NCI-H2029 (cell line): Measurements from ENCODE around the gene BTN3A1.

Experiments
- DNase-seq: peaks from one replicate; lab custom pipeline; 2025; lab: John Stamatoyannopoulos, UW

Gene BTN3A1

DNA sequence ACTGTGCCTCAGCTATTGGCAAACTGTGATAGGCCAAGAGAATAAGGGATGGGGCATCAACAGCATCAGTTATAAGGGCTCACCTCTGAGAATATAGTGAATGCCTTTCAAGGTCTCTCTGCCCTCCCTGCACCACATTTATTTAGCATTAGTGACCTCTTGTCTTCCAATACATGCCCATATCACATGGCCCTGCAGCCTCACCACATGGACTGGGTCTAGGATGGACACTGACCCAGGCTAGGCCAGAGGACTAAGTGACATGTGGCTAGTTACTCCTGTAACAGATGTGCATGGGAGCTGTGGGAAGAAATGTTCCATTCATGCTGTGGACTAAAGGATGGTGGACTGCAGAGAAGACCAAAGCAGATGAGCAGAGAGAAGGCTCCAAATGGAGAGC is 22.3 kb upstream of the BTN3A1 start:
- DNase-seq: no peak

- DNase-seq: no peak
Observed at GRCh38 chr6:26380256-26380655, 21.8 kb upstream of the BTN3A1 start.

GRCh38 chr6:26382121-26382520 is 20.0 kb upstream of the BTN3A1 start:
- no peak for DNase-seq

DNA sequence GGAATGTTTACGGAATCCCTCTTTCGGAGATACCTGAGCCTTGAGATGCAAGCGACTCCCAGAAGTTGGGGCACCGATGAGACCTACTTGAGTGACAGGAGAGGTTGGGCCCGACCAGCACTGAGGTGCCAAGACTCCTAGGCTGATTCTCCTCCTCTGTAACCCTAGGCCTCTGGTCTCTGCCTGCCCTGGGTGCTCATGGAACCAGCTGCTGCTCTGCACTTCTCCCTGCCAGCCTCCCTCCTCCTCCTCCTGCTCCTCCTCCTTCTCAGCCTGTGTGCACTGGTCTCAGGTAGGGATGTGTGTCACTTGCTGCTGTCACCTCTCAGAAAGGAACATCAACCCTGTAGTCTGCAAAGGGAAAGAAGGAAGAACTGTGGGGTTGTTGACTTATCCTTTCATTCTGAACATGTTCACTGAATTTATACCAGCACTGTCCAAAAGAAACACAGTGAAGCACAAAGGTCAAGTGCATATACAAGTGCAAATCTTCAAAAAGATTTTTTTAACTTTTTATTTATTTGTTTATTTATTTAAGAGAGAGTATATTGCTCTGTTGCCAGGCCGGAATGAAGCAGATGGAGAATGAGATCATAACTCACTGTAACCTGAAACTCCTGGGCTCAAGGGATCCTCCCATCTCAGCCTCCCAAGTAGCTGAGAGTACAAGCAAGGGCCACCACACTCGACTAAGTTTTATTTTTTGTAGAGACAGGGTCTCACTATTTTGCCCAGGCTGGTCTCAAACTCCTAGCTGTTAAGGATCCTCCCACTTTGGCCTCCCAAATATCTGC is 18.3 kb upstream of the BTN3A1 start:
- peak; percentile 75 for DNase-seq

DNA sequence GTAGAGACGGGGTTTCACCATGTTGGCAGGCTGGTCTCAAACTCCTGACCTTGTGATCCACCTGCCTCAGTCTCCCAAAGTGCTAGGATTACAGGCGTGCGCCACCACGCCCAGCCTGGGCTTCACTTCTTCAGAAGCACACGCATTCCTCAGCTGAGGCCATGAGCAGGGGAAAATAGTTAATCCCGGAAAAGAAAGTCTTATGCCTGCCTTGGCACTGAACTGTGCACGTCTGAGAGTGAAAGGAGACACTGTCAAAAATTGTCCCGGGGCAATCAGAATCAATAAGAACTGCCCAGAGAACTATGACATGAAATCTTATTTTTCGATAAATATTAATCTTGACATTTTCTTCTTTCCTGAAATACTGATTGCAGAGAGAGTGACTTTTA is 16.3 kb upstream of the BTN3A1 start:
- DNase-seq: no peak

DNA sequence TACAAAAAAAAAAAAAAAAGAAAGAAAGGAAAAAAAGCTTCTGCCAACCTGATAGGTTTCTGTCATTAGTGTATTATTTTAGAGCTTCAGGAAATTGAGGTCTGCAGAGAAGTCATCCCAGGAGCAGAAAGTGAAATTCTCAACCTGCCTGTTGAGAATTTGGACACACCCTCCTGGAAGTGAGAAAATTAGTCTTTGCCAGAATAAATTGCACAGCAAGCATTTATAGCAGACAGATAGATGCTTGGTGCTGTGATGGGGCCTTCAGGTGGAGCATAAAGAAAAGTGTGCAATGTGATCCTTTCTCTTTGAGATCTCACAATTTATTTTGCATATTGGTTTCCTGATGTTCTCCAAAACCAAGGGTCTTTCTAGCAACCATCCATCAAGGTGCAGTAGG is 14.5 kb upstream of the BTN3A1 start:
- no peak for DNase-seq

- DNase-seq: no peak
Observed at GRCh38 chr6:26388014-26388413, 14.1 kb upstream of the BTN3A1 start.

GRCh38 chr6:26388441-26388840 is 13.6 kb upstream of the BTN3A1 start:
- no peak for DNase-seq

DNA sequence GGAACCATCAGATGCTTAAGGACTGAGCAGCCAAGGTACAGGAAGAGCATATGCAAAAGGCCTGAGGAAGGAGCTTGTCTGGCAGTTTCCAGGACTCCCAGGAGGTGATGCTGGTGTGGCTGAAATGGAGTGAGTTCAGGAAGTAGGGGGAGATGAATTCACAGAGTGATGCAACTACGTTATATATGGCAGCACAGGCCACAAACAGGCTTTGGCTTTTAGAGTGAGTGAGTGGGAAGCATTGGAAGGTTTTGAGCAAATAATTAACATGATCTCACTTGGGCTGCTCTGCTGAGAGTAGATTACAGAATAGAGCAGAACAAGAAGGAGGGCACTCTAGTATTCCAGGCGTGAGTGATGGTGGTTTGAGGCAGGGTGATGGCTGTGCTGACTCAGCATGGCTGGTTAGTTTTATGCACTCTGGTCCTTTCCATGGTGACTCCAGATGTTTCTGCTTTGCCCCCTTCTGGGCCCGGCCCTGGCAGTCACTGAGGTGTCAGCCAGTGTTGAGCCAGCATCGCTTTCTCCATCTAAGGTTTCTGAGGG is 12.7 kb upstream of the BTN3A1 start:
- DNase-seq: no peak

- no peak for DNase-seq
Observed at GRCh38 chr6:26390531-26390930, 11.5 kb upstream of the BTN3A1 start.

DNA sequence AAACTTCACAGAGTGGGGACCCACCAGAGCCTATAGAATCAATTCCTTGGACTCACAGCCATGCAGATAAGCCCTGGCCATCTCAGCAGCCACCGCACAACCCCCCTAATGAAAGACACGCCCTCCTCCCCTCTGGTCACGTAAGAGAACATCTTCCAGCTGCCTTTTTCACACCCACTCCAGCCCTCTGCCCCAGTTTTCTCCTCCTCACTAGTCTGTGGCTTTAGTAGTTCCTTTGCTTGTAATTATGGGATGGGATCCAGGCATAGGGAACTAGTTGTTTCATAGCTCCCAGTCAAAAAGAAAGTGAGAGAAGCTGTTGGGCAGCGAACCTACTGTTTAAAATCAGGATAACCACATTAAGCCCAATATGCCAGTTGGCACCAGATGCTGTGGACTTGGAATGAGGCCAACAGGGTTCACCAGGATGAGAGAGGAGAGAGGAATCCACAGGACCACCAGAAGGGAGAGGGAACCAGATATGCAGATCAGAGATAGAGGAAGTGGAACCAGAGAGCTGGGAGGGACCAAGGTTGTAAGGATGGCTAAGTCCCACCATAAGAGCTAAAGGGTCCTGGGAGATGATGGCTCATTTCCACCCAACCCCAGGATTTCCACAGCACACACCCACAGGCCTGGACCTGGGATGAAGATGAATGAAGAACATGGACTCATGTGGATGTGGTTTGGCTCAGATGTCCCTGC is 9.0 kb upstream of the BTN3A1 start:
- no peak for DNase-seq

DNA sequence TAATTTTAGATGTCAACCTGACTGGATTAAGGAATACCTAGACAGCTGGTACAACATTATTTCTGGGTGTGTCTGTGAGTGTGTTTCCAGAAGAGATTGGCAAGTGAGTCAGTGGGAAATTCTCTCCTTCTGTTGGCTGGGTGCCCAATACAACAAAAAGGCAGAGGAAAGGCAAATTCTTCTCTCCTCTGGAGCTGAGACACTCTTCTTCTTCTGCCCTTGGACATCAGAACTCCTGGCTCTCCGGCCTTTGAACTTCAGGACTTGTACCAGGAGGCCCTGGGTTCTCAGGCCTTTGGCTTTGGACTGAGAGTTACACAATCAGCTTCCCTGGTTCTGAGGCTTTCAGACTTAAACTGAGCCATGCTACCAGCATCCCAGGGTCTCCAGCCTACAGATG is 7.8 kb upstream of the BTN3A1 start:
- DNase-seq: no peak

- DNase-seq: no peak
Observed at GRCh38 chr6:26398555-26398954, 3.5 kb upstream of the BTN3A1 start.

GRCh38 chr6:26400626-26401025 is 1.4 kb upstream of the BTN3A1 start:
- no peak for DNase-seq

DNA sequence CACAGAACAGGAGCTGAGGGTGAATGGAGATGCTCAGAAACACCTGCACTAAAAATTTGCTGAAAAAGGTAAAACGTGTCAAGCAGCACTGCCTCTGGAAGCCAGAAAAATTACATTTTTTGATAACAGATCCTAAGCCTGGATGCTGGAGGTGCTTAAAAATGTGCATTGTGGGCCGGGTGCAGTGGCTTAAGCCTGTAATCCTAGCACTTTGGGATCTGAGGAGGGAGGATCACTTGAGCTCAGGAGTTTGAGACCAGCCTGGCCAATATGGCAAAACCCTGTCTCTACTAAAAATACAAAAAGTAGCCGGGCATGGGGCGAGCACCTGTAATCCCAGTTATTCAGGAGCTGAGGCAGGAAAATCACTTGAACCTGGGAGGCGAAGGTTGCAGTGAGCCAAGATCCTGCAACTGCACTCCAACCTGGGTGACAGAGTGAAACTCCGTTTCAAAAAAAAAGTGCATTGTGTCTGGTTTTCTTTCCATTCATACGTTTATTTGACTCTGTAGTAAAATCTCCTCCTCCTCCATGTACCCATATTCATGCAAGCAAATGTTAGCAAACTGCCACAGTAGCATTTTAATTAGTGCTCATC is 587 bp upstream of the BTN3A1 start:
- DNase-seq: no peak

- DNase-seq: no peak
Observed at GRCh38 chr6:26403893-26404292, 1.8 kb downstream of the BTN3A1 start.

DNA sequence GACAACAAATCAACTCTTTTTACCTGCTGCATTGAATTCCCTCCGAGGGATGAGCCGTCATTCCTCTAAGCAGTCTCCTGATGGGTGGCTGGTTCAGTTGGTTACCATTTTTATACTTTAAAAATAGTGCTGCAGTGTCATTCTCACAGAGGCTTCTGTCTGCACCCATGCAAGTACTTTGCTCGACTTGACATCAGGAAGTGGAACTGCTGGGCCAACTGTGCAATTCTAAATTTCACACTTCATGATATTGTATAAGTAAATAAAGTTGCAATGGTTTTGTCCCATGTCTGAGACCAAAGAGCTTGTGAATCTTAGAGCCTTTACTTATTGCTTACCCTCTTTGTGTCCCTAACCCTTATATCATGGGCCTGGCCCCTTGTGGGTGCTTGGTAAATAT is 2.5 kb downstream of the BTN3A1 start:
- no peak for DNase-seq

DNA sequence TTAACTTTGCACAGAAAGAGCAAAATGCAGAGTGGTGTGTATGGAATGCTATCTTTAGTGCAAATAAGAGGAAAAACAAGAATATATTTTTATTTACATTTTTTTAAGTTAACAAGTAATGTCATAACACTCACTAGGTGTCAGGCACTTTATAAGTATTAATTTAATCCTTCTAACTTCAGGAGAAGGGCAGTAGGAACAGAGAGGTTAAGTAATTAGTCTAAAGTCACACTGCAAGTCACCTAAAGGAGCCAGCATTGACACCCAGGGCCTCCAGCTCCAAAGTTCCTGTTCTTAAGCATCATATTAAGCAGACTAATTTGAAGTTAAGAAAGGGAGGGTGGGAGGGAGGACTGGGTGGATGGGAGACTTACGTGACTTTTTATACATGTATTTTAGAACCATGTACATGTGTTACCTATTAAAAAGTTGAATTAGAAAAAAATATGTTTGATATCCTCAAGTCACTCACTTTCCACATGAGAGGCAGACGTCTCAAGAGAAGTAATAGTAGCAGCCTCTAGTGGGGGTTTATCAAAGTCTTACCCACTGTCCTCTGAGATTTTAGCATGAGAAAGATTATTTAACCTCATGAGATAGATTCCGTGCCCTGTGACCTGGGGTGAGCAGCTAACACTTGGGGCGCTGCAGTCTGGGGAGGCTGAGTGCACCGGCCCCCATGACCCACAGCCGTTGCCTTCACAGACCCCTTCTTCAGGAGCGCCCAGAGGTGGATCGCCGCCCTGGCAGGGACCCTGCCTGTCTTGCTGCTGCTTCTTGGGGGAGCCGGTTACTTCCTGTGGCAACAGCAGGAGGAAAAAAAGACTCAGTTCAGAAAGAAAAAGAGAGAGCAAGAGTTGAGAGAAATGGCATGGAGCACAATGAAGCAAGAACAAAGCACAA is 7.0 kb downstream of the BTN3A1 start:
- no peak for DNase-seq

GRCh38 chr6:26411751-26412150 is 9.7 kb downstream of the BTN3A1 start:
- no peak for DNase-seq

- no peak for DNase-seq
Observed at GRCh38 chr6:26412228-26412627, 10.2 kb downstream of the BTN3A1 start.

DNA sequence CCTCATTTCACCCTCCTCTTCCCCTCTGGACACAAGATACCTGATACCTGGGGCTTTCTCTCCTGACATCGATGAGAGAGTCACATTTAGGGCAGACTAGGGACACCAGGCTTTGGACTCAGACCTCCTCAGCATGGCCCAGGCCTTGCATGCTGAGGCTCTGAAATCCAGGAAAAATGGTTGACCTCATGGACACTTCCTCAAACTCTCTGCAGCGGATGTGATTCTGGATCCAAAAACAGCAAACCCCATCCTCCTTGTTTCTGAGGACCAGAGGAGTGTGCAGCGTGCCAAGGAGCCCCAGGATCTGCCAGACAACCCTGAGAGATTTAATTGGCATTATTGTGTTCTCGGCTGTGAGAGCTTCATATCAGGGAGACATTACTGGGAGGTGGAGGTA is 10.9 kb downstream of the BTN3A1 start:
- no peak for DNase-seq

DNA sequence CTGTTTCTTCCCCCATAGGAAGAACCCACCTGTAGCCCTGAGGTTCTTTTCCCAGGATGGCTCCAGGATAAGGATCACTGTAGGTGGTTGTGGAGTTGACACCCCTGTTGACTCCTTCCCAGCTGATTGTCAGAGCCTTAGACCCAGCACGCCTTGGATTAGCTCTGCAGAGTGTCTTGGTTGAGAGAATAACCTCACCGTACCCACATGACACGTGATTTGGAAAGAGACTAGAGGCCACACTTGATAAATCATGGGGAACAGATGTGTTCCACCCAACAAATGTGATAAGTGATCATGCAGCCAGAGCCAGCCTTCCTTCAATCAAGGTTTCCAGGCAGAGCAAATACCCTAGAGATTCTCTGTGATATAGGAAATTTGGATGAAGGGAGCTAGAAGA is 12.2 kb downstream of the BTN3A1 start:
- DNase-seq: no peak
